IPS-15b (cell line): ENCODE results near the gene KDM3B.
A peak's percentile ranks its signal among the peaks of the same experiment; 100 is the strongest.

ENCODE experiments used
- H3K27me3 ChIP-seq: one replicate; pipeline ENCODE4 v1.6.1; 2013; ENCODE audit warnings: low read length; ENCODE audit not compliant: control insufficient read depth, insufficient read depth
- H3K36me3 ChIP-seq: one replicate; pipeline ENCODE4 v1.6.1; 2013; ENCODE audit warnings: low read length; ENCODE audit not compliant: control insufficient read depth, insufficient read depth
- H3K4me1 ChIP-seq: one replicate; pipeline ENCODE4 v1.6.1; 2013; ENCODE audit warnings: mild to moderate bottlenecking, low read length; ENCODE audit not compliant: control insufficient read depth, insufficient read depth
- H3K4me3 ChIP-seq: one replicate; pipeline ENCODE4 v1.5.1; 2013; ENCODE audit warnings: low read depth, low read length
- H3K9ac ChIP-seq: one replicate; pipeline ENCODE4 v1.6.1; 2013; ENCODE audit warnings: low read depth, mild to moderate bottlenecking, low read length
- H3K9me3 ChIP-seq: one replicate; pipeline ENCODE4 v1.6.1; 2013; ENCODE audit warnings: mild to moderate bottlenecking, low read length; ENCODE audit not compliant: control insufficient read depth, insufficient read depth

KDM3B gene

DNA sequence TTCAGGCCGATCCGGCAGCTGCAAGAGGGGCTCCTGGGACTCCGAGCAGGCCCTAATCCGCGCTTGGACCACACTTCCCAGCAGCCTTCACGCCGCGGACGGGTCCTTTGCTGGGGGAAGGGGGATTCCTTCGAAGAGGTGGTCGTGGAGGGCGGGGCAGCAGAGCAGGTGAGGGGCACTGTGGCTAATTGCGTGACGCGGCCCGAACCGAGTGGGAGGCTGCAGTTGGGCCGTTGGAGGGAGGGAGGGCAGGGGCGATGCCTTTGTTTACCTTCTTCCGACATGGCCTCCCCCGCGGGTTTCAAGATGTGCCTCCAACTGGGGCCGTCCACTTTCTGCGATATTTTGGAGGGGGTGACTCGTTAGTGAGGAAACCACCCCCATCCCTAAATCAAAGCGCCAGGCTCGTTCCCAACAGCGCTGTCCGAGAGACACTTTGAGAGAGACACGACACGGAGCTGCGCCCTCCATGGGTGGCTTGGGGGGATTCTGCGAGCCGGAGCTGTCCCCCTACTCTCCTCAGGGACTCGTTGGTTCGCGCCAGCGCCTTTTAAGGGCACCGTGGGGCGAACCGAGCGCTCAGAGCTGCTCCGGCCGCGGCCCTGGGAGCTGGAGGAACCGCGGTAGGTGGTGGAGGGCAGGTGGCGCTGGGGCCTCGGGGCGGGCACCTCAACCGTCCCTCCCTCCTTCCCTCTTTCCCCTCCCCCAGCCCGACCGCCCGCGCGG lies 14.6 kb upstream of the KDM3B start, which contains the start of gene FAM53C:
FAM53C (plus strand) TSS at position 582 of the 726 bp plus-strand sequence. CDS start 3,070 bp downstream, outside the sequence.
- Histone ChIP-seq H3K4me1 (peaks cover 11% of the 10 kb centered on the region), H3K9ac (peak within 1 kb of the TSS; percentile 100), H3K36me3 (peaks cover 6% of the 10 kb centered on the region), H3K4me3 (peak within 1 kb of the TSS; percentile 93), H3K9me3 (no peaks in the 10 kb centered on the region), H3K27me3 (no peaks in the 10 kb centered on the region)

DNA sequence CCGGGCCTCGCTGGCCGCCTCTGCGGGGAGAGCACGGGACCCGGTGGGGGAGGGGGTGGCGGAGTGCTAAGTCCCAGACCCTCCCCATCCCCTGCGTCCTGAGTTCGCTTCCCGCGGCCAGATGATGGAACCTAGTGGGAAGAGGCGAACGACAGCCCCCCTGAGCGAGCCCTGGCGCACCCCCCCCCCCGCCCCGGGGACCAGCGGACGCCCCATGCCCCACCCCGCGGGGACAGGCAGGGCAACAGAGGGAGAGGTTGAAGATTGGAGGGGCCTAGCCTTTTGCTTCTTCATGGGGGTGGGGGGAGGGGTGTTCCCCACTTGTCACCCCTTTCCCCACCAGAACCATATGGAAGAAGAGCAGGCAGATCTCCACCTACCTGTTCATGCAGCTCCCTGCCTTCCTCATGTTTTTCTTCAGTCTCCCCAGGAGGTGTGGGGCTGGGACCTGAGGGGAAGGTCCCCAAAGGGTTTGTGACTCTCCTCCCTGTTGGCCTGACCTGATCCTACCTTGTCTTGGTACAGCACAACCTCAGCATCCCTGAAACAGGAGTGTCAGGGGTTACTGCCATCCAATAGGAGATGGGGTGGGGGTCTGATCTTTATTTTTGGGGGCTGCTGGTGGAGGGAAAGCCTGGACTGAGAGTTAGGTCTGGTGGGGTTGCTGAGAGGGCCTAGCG lies 13.9 kb upstream of the KDM3B start:
- Histone ChIP-seq H3K36me3 (peaks cover 8% of the 10 kb centered on the region), H3K9me3 (no peaks in the 10 kb centered on the region), H3K27me3 (no peaks in the 10 kb centered on the region), H3K4me1 (peaks cover 11% of the 10 kb centered on the region), H3K4me3 (peak overlapping the region; percentile 93), H3K9ac (peak overlapping the region; percentile 100)

DNA sequence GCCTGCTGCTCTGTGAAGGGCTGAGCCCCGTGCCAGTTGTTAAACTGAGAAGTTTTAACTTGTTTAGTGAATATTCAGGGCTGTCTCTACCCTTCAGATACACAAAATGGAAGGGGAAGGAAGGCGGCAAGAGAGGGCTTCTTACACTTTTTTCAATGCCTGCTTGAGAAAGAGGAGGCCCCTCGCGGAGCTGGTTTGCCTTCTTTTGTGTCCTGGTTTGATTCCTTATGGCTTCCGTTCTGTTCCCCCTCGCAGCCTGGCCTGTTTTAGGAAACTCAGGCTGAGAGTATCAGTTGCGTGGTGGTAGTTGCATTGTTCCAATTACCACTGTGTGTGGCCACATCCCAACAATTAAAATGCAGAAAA lies 13.4 kb upstream of the KDM3B start:
- Histone ChIP-seq H3K9ac (peak overlapping the region; percentile 76), H3K27me3 (no peaks in the 10 kb centered on the region), H3K9me3 (no peaks in the 10 kb centered on the region), H3K36me3 (peaks cover 13% of the 10 kb centered on the region), H3K4me3 (peak overlapping the region; percentile 93), H3K4me1 (peaks cover 14% of the 10 kb centered on the region)

DNA sequence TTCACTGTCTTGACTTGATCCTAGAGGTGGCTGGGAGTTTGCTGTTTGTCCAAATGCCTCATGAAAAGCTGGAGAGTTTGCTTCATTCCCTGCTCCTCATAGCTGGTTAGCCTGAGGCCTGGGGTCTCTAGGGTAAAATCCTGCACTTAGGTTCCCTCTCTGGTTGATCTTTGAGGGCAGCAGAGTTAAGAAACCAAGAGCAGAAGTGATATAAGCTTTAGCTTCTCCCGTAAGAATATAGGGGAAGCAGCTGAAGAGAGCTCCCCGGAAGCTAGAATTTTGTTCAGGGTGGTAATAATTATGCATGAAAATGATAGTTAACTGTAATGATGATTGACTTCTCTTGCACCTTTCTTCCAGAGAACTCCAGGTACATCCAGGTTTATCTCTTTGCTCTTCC lies 13.0 kb upstream of the KDM3B start:
- Histone ChIP-seq H3K9ac (peak overlapping the region; percentile 76), H3K4me1 (peaks cover 17% of the 10 kb centered on the region), H3K9me3 (no peaks in the 10 kb centered on the region), H3K27me3 (no peaks in the 10 kb centered on the region), H3K4me3 (peak overlapping the region; percentile 93), H3K36me3 (peaks cover 17% of the 10 kb centered on the region)

GRCh38 chr5:138340008-138340407 lies 12.5 kb upstream of the KDM3B start:
- Histone ChIP-seq H3K4me1 (peaks cover 17% of the 10 kb centered on the region), H3K4me3 (no peak overlapping the region), H3K9me3 (no peaks in the 10 kb centered on the region), H3K9ac (no peak overlapping the region), H3K36me3 (peaks cover 20% of the 10 kb centered on the region), H3K27me3 (no peaks in the 10 kb centered on the region)

DNA sequence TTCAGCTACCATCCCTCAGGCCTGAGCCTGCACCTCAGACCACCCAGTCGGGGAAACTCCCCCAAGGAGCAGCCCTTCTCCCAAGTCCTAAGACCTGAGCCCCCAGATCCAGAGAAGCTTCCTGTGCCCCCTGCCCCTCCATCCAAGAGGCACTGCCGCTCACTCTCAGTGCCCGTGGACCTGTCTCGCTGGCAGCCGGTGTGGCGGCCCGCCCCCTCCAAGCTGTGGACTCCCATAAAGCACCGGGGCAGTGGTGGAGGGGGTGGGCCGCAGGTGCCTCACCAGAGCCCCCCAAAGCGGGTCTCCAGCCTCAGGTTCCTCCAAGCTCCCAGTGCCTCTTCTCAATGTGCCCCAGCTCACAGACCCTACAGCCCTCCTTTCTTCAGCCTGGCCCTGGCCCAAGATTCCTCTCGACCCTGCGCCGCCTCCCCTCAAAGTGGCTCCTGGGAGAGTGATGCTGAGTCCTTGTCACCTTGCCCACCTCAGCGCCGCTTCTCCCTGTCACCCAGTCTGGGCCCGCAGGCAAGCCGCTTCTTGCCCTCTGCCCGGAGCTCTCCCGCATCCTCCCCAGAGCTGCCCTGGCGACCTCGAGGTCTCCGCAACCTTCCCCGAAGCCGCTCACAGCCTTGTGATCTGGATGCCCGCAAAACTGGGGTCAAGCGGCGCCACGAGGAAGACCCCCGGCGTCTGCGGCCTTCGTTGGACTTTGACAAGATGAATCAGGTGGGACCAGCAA lies 7.4 kb upstream of the KDM3B start:
- H3K36me3 ChIP-seq: peaks cover 45% of the 10 kb centered on the region
- peaks cover 6% of the 10 kb centered on the region for H3K4me1 ChIP-seq
- no peaks in the 10 kb centered on the region for H3K9me3 ChIP-seq
- H3K27me3 ChIP-seq: no peaks in the 10 kb centered on the region
- H3K4me3 ChIP-seq: no peak overlapping the region
- H3K9ac ChIP-seq: no peak overlapping the region

- Histone ChIP-seq H3K4me3 (no peak overlapping the region), H3K9ac (no peak overlapping the region), H3K4me1 (peaks cover 6% of the 10 kb centered on the region), H3K36me3 (peaks cover 40% of the 10 kb centered on the region), H3K9me3 (no peaks in the 10 kb centered on the region), H3K27me3 (no peaks in the 10 kb centered on the region)
Observed at GRCh38 chr5:138346889-138347288, 5.6 kb upstream of the KDM3B start.

GRCh38 chr5:138349852-138350562 lies 2.5 kb upstream of the KDM3B start:
- peaks cover 25% of the 10 kb centered on the region for H3K36me3 ChIP-seq

DNA sequence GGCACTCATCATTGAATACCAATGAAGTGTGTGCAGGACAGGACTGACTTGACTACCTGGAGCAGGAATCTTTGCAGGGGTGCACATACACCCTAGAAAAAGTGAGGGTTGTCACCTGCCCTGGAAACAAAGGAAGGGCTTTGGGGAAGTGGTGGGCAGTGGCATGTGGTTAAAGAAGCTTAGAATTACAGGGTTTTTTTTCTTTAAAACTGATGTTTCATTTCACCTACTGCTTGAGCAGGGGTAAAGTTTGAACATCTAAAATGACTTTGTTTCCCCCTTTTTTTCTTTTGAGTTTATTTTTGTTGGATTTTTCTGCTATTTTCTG lies 2.0 kb upstream of the KDM3B start:
- H3K4me1 ChIP-seq: peaks cover 4% of the 10 kb centered on the region
- no peaks in the 10 kb centered on the region for H3K27me3 ChIP-seq
- H3K9me3 ChIP-seq: peaks cover 3% of the 10 kb centered on the region
- H3K36me3 ChIP-seq: peaks cover 20% of the 10 kb centered on the region
- no peak overlapping the region for H3K4me3 ChIP-seq
- no peak overlapping the region for H3K9ac ChIP-seq

More at GRCh38 chr5:138349852-138350562, 2.5 kb upstream of the KDM3B start:
- no peak overlapping the region for H3K9ac ChIP-seq
- H3K27me3 ChIP-seq: no peaks in the 10 kb centered on the region
- H3K4me1 ChIP-seq: peaks cover 4% of the 10 kb centered on the region
- peaks cover 3% of the 10 kb centered on the region for H3K9me3 ChIP-seq
- H3K4me3 ChIP-seq: no peak overlapping the region

DNA sequence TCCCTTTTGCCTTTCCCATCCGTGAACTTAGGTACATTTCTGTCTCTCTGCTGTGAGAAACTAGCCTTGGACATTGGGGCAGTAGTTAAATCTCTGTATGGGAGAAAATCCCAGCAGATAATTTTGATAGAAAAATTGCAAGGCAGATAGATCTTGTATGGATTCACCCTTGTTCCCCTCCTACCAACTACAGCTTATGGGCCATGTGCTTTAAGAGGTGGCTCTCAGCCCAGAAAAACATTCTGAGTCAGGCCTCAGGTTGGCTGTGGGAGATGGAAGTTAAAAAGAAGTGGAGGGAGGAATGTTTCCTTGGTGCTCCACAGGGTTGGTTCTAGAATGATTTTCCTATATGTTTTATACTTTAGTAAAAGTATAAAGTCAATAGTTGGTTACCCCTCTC lies 1.4 kb upstream of the KDM3B start:
- Histone ChIP-seq H3K4me3 (no peak overlapping the region), H3K36me3 (peaks cover 16% of the 10 kb centered on the region), H3K9me3 (peaks cover 3% of the 10 kb centered on the region), H3K27me3 (no peaks in the 10 kb centered on the region), H3K4me1 (peaks cover 4% of the 10 kb centered on the region), H3K9ac (no peak overlapping the region)

GRCh38 chr5:138351517-138351916 lies 968 bp upstream of the KDM3B start:
- Histone ChIP-seq H3K9me3 (peaks cover 3% of the 10 kb centered on the region), H3K9ac (no peak overlapping the region), H3K4me3 (no peak overlapping the region), H3K36me3 (peaks cover 15% of the 10 kb centered on the region), H3K4me1 (peaks cover 4% of the 10 kb centered on the region), H3K27me3 (no peaks in the 10 kb centered on the region)
